Retina (tissue), 1 donor: Measurements from ENCODE around the gene CD177.
"Not testable (repeated sequence)": the region's sequence is repeated elsewhere in the genome, so short reads cannot be mapped to it uniquely, and the experiment has no call there.

Source experiments
- DNase-seq: peaks from one replicate; pipeline ENCODE4 v3.0.0-alpha.2; 2016

CD177 gene

GRCh38 chr19:43382586-43383216 lies 29.2 kb downstream of the CD177 start:
- DNase-seq, result not testable (repeated sequence)

GRCh38 chr19:43383254-43383653 lies 29.8 kb downstream of the CD177 start:
- not testable (repeated sequence) for DNase-seq

- DNase-seq, result not testable (repeated sequence)
Measured at GRCh38 chr19:43383759-43384158, 30.3 kb downstream of the CD177 start.

GRCh38 chr19:43390903-43391551 lies 37.5 kb downstream of the CD177 start:
- DNase-seq, result peak; percentile 12

- DNase-seq, result not testable (repeated sequence)
Measured at GRCh38 chr19:43391552-43391935, 38.1 kb downstream of the CD177 start.

GRCh38 chr19:43393501-43393900 lies 40.0 kb downstream of the CD177 start:
- DNase-seq, result not testable (repeated sequence)

- no peak for DNase-seq
Measured at GRCh38 chr19:43395561-43395960, 42.1 kb downstream of the CD177 start.

- peak; percentile 8 for DNase-seq
Measured at GRCh38 chr19:43406297-43406696, 52.8 kb downstream of the CD177 start.

GRCh38 chr19:43407416-43408005 lies 54.0 kb downstream of the CD177 start:
- no peak for DNase-seq

GRCh38 chr19:43408043-43408442 lies 54.6 kb downstream of the CD177 start:
- no peak for DNase-seq

- no peak for DNase-seq
Measured at GRCh38 chr19:43409415-43409814, 55.9 kb downstream of the CD177 start.

GRCh38 chr19:43412441-43412840 lies 59.0 kb downstream of the CD177 start:
- DNase-seq, result no peak
